Upper lobe of left lung (tissue), 6 donors: ENCODE results near the gene HGS. TPM values are rescaled to one million over a fixed set of nuclear protein-coding genes. Genes with fewer than 3 reads are reported as not detected.
A peak's percentile ranks its signal among the peaks of the same experiment; 100 is the strongest.

Experiments
- ATAC-seq, 2 donors: fragments of 200-7000 bp; cut with Tn5 transposase; one replicate each; pipeline ENCODE4 v1.9.1; 2022; ENCODE audit warnings: mild to moderate bottlenecking in 2 of 2, moderate library complexity in 2 of 2; ENCODE audit not compliant: low FRiP score in 2 of 2
- DNase-seq, 2 donors: peaks; one replicate each; pipeline ENCODE4 v3.0.0-alpha.2; 2019 to 2020
- H3K27ac ChIP-seq, 4 donors: fragments of 200-600 bp; sonication (generic); one replicate each; pipeline ENCODE4 v1.5.1; 2016 to 2019
- H3K27me3 ChIP-seq, 4 donors: fragments of 200-600 bp; sonication (generic); one replicate each; pipeline ENCODE4 v1.5.1; 2017 to 2019
- H3K36me3 ChIP-seq, 4 donors: fragments of 200-600 bp; sonication (generic); one replicate each; pipeline ENCODE4 v1.5.1; 2016 to 2019
- H3K4me1 ChIP-seq, 4 donors: fragments of 200-600 bp; sonication (generic); one replicate each; pipeline ENCODE4 v1.5.1; 2018 to 2019
- H3K4me3 ChIP-seq, 4 donors: fragments of 200-600 bp; sonication (generic); one replicate each; pipeline ENCODE4 v1.5.1; 2017 to 2019; ENCODE audit warnings: mild to moderate bottlenecking in 2 of 4, moderate library complexity in 1 of 4
- H3K9me3 ChIP-seq, 4 donors: fragments of 200-600 bp; sonication (generic); one replicate each; pipeline ENCODE4 v1.5.1; 2018 to 2019
- CTCF ChIP-seq, 6 experiments: fragments of 450-650 bp in 4 of 6; fragments of 200-600 bp in 2 of 6; sonication (generic) in 2 of 6; IDR thresholded peaks; one replicate each; pipeline ENCODE4 v1.5.1; 2016 to 2019; ENCODE audit warnings: antibody characterized with exemption in 6 of 6
- EP300 ChIP-seq, 4 donors: sonication (generic); formaldehyde crosslinking; IDR thresholded peaks; one replicate each; pipeline ENCODE4 v1.5.1; 2017; ENCODE audit warnings: antibody characterized with exemption in 4 of 4, control low read depth in 2 of 4
- POLR2A ChIP-seq, 4 donors: fragments of 450-650 bp; IDR thresholded peaks; one replicate each; pipeline ENCODE4 v1.5.1; 2016 to 2017; ENCODE audit warnings: antibody characterized with exemption in 4 of 4, mild to moderate bottlenecking in 2 of 4
- POLR2AphosphoS5 ChIP-seq, 2 donors: sonication (generic); formaldehyde crosslinking; IDR thresholded peaks; one replicate each; pipeline ENCODE4 v1.5.1; 2017; ENCODE audit warnings: antibody characterized with exemption in 2 of 2
- WGBS, 2 donors: methylation state at CpG; one replicate each; pipeline ENCODE4 v1.1.5; 2017 to 2018; 5-methylcytosine and 5-hydroxymethylcytosine counted together
- total RNA-seq, 6 donors: library from RNA; depleted of rRNA in 4 of 6; stranded (reverse); fragments of >200 nt in 4 of 6; gene quantifications; one replicate each; pipeline versions ENCODE4 v1.1.0 to v1.2.1, GENCODE V29; 2016 to 2021
- donor health status: DM: no; HTN: no; CAD: no; lungs with moderate emphysema.
- donor health status: DM: no; HTN: yes; CAD: no; lungs with severe emphysema.

Gene HGS
- total RNA-seq, 6 donors from 2014 or later = 74.7 to 164 (median 108) TPM

- Histone ChIP-seq H3K9me3 (no peaks in the 10 kb centered on the region), H3K4me3 (no peak overlapping the region), H3K36me3 (peaks cover 14 to 39% (median 23%) of the 10 kb centered on the region in 4 donors), H3K27ac (no peak overlapping the region), H3K27me3 (no peaks in the 10 kb centered on the region), H3K4me1 (peaks cover 0 to 2% (median 0%) of the 10 kb centered on the region in 4 donors)
- WGBS, 2 donors = 98% methylated on average over 11 to 15 of the region's 17 CpGs
- TF ChIP-seq EP300 (IDR thresholded peaks at IDR 0.05) = no peak
- TF ChIP-seq CTCF (IDR thresholded peaks at IDR 0.05) = no peak
- no peak for TF ChIP-seq POLR2A (IDR thresholded peaks at IDR 0.05)
- no peak for TF ChIP-seq POLR2AphosphoS5 (IDR thresholded peaks at IDR 0.05)
- ATAC-seq = peak in 1 of 2 donors; percentile 32
- DNase-seq = no peak
These were observed 6.9 kb upstream of the HGS start for GRCh38 chr17:81676906-81677305.

- TF ChIP-seq EP300 (IDR thresholded peaks at IDR 0.05) = no peak
- no peak for TF ChIP-seq POLR2A (IDR thresholded peaks at IDR 0.05)
- TF ChIP-seq POLR2AphosphoS5 (IDR thresholded peaks at IDR 0.05) = no peak
- TF ChIP-seq CTCF (IDR thresholded peaks at IDR 0.05) = no peak
- Histone ChIP-seq H3K27me3 (no peaks in the 10 kb centered on the region), H3K27ac (no peak overlapping the region), H3K36me3 (peaks cover 0 to 12% (median 0%) of the 10 kb centered on the region in 4 donors), H3K4me3 (no peak overlapping the region), H3K4me1 (peaks cover 16 to 25% (median 17%) of the 10 kb centered on the region in 4 donors), H3K9me3 (no peaks in the 10 kb centered on the region)
- no peak for DNase-seq
- WGBS, 2 donors = 85 to 92% methylated on average over 11 of the region's 11 CpGs
- no peak for ATAC-seq
These were observed 3.7 kb upstream of the HGS start for GRCh38 chr17:81680150-81680549.

GRCh38 chr17:81681672-81682071, 2.1 kb upstream of the HGS start:
- Histone ChIP-seq H3K27me3 (no peaks in the 10 kb centered on the region), H3K36me3 (peaks cover 2 to 25% (median 9%) of the 10 kb centered on the region in 4 donors), H3K27ac (no peak overlapping the region), H3K9me3 (no peaks in the 10 kb centered on the region), H3K4me3 (no peak overlapping the region), H3K4me1 (peaks cover 22 to 38% (median 27%) of the 10 kb centered on the region in 4 donors)
- 83 to 92% methylated on average over 9 to 17 of the region's 17 CpGs for WGBS, 2 donors
- DNase-seq = no peak
- TF ChIP-seq EP300 (IDR thresholded peaks at IDR 0.05) (no peak), POLR2AphosphoS5 (IDR thresholded peaks at IDR 0.05) (no peak), CTCF (IDR thresholded peaks at IDR 0.05) (no peak), POLR2A (IDR thresholded peaks at IDR 0.05) (no peak)
- no peak for ATAC-seq

GRCh38 chr17:81682565-81683207, 1.1 kb upstream of the HGS start:
- no peak for ATAC-seq
- Histone ChIP-seq H3K27ac (peak overlapping the region; percentile 82 to 93 (median 88)), H3K4me1 (peaks cover 22 to 38% (median 28%) of the 10 kb centered on the region in 4 donors), H3K9me3 (no peaks in the 10 kb centered on the region), H3K4me3 (peak overlapping the region; percentile 88 to 100 (median 92)), H3K27me3 (no peaks in the 10 kb centered on the region), H3K36me3 (peaks cover 9 to 35% (median 19%) of the 10 kb centered on the region in 4 donors)
- no peak for DNase-seq
- TF ChIP-seq CTCF (IDR thresholded peaks at IDR 0.05) = no peak
- TF ChIP-seq POLR2AphosphoS5 (IDR thresholded peaks at IDR 0.05) = no peak
- no peak for TF ChIP-seq EP300 (IDR thresholded peaks at IDR 0.05)
- TF ChIP-seq POLR2A (IDR thresholded peaks at IDR 0.05) = no peak
- 42 to 47% methylated on average over 17 to 19 of the region's 19 CpGs for WGBS, 2 donors

GRCh38 chr17:81683208-81683583, 615 bp upstream of the HGS start:
- Histone ChIP-seq H3K36me3 (peaks cover 9 to 40% (median 24%) of the 10 kb centered on the region in 4 donors), H3K27me3 (no peaks in the 10 kb centered on the region), H3K9me3 (no peaks in the 10 kb centered on the region), H3K4me3 (peak overlapping the region; percentile 88 to 100 (median 92)), H3K27ac (peak overlapping the region; percentile 82 to 93 (median 88)), H3K4me1 (peaks cover 22 to 38% (median 28%) of the 10 kb centered on the region in 4 donors)
- TF ChIP-seq POLR2A (IDR thresholded peaks at IDR 0.05) (no peak), EP300 (IDR thresholded peaks at IDR 0.05) (no peak), POLR2AphosphoS5 (IDR thresholded peaks at IDR 0.05) (no peak), CTCF (IDR thresholded peaks at IDR 0.05) (no peak)
- 1% methylated on average over 25 of the region's 37 CpGs; no CpG with 5 or more reads in 1 of the 2 donors for WGBS, 2 donors
- no peak for ATAC-seq
- no peak for DNase-seq
